HCT116 (cell line): ENCODE results near the gene RNPEPL1. TPM values are rescaled to one million over a fixed set of nuclear protein-coding genes. Genes with fewer than 3 reads are reported as not detected.

Experiments used
- ATAC-seq: fragments of 200-7000 bp; cut with Tn5 transposase; 2 replicates; pipeline ENCODE4 v1.9.1; 2020; ENCODE audit warnings: mild to moderate bottlenecking, moderate library complexity
- BruUV-seq: library from RNA; stranded (reverse); fragments of 400-500 nt; replicated peaks from 2 replicates; lab custom pipeline; 2021; lab: Mats Ljungman, UMichigan
- CTCF ChIA-PET: fragments of 300-600 bp; sonication (Branson Sonifier 250); formaldehyde crosslinking; loops from one replicate; lab custom pipeline; 2021; ENCODE audit warnings: antibody characterized with exemption; lab: Charles Lee
- POLR2A ChIA-PET: fragments of 300-600, 350-600 bp; sonication (Branson Sonifier 250); formaldehyde crosslinking; loops from one replicate; lab custom pipeline; 2021; ENCODE audit warnings: antibody characterized with exemption; lab: Charles Lee
- RAD21 ChIA-PET, 2 experiments: fragments of 300-600 bp; sonication (Branson Sonifier 250); formaldehyde crosslinking; loops; one replicate each; lab custom pipeline; 2023; ENCODE audit warnings: low total read pairs in 2 of 2; ENCODE audit not compliant: uncharacterized antibody in 2 of 2, unreplicated experiment in 2 of 2, low non-redundant PET in 1 of 2; lab: Charles Lee
- DNase-seq: peaks from one replicate; pipeline ENCODE4 v3.0.0-alpha.2; 2010; ENCODE audit warnings: low read depth, low spot score
- H2AFZ ChIP-seq: fragments of 200-600 bp; shearing (Covaris generic), sonication (generic); 2 replicates; pipeline ENCODE4 v1.6.1; 2017; ENCODE audit warnings: low read depth, mixed run types, mixed read lengths, antibody characterized with exemption, low read length; ENCODE audit not compliant: poor library complexity, severe bottlenecking
- H3K27ac ChIP-seq: 2 replicates; pipeline ENCODE4 v1.5.1; 2012; ENCODE audit warnings: low read depth, low read length
- H3K27me3 ChIP-seq: fragments of 200-600 bp; sonication (generic); 2 replicates; pipeline ENCODE4 v1.6.1; 2016; ENCODE audit warnings: mixed run types, low read length, mixed read lengths; ENCODE audit not compliant: insufficient read depth
- H3K36me3 ChIP-seq, 2 experiments: fragments of 200-500 bp in 1 of 2; fragments of 200-600 bp in 1 of 2; sonication (Bioruptor generic) in 1 of 2; sonication (generic) in 1 of 2; 2 replicates each; pipeline versions ENCODE4 v1.5.1 to v1.6.1; 2014 to 2016; ENCODE audit warnings: low read length in 2 of 2, inconsistent platforms in 1 of 2, mixed read lengths in 1 of 2, mixed run types in 1 of 2; ENCODE audit not compliant: insufficient read depth in 2 of 2, control insufficient read depth in 1 of 2
- H3K4me1 ChIP-seq, 2 experiments: fragments of 200-600 bp in 1 of 2; sonication (generic) in 1 of 2; 2 replicates each; pipeline versions ENCODE4 v1.5.1 to v1.6.1; 2012 to 2017; ENCODE audit warnings: low read length in 2 of 2, inconsistent platforms in 1 of 2, mild to moderate bottlenecking in 1 of 2, mixed read lengths in 1 of 2, mixed run types in 1 of 2, moderate library complexity in 1 of 2; ENCODE audit not compliant: insufficient read depth in 2 of 2, control insufficient read depth in 1 of 2
- H3K4me2 ChIP-seq: fragments of 200-600 bp; sonication (generic); 2 replicates; pipeline ENCODE4 v1.6.1; 2017; ENCODE audit warnings: mixed run types, low read length, mixed read lengths
- H3K4me3 ChIP-seq, 2 experiments: fragments of 200-600 bp in 1 of 2; sonication (generic) in 1 of 2; replicated peaks in 1 of 2; 2 replicates each; pipeline ENCODE4 v1.5.1; 2011 to 2016; ENCODE audit warnings: low read length in 2 of 2, control low read depth in 1 of 2, low read depth in 1 of 2, mild to moderate bottlenecking in 1 of 2, mixed read lengths in 1 of 2, mixed run types in 1 of 2
- H3K79me2 ChIP-seq: fragments of 200-600 bp; sonication (generic); 2 replicates; pipeline ENCODE4 v1.6.1; 2017; ENCODE audit warnings: mild to moderate bottlenecking, mixed run types, low read length, moderate library complexity, mixed read lengths; ENCODE audit not compliant: insufficient read depth
- H3K9ac ChIP-seq: fragments of 200-600 bp; sonication (generic); 2 replicates; pipeline ENCODE4 v1.6.1; 2016; ENCODE audit warnings: low read length, mixed read lengths
- H3K9me2 ChIP-seq: fragments of 200-600 bp; sonication (generic), shearing (Covaris generic); 2 replicates; pipeline ENCODE4 v1.6.1; 2017; ENCODE audit warnings: mixed run types, mild to moderate bottlenecking, moderate library complexity; ENCODE audit not compliant: insufficient read depth
- H3K9me3 ChIP-seq, 2 experiments: fragments of 200-500 bp in 1 of 2; fragments of 200-600 bp in 1 of 2; sonication (Bioruptor generic) in 1 of 2; sonication (generic) in 1 of 2; 2 replicates each; pipeline ENCODE4 v1.6.1; 2014 to 2017; ENCODE audit warnings: low read length in 2 of 2, mixed read lengths in 2 of 2, inconsistent platforms in 1 of 2, low read depth in 1 of 2, mild to moderate bottlenecking in 1 of 2, mixed run types in 1 of 2, moderate library complexity in 1 of 2; ENCODE audit not compliant: control insufficient read depth in 1 of 2, insufficient read depth in 1 of 2
- H4K20me1 ChIP-seq: fragments of 200-600 bp; sonication (generic), shearing (Covaris generic); 2 replicates; pipeline ENCODE4 v1.6.1; 2017; ENCODE audit warnings: mixed run types, mild to moderate bottlenecking, moderate library complexity; ENCODE audit not compliant: insufficient read depth
- CBX3 ChIP-seq: IDR thresholded peaks from 2 replicates; pipeline ENCODE4 v1.6.1; 2012; ENCODE audit warnings: low read depth
- CEBPB ChIP-seq: IDR thresholded peaks from 2 replicates; pipeline ENCODE4 v1.6.1; 2012; ENCODE audit warnings: low read depth
- CTCF ChIP-seq, 3 experiments: fragments of 200-600 bp in 1 of 3; sonication (generic) in 1 of 3; IDR thresholded peaks in 2 of 3; conservative IDR thresholded peaks in 1 of 3; 2 replicates each; pipeline ENCODE4 v1.5.1; 2012 to 2017; ENCODE audit warnings: low read depth in 2 of 3, low read length in 2 of 3, antibody characterized with exemption in 1 of 3, borderline replicate concordance in 1 of 3, control low read depth in 1 of 3, mild to moderate bottlenecking in 1 of 3, mixed read lengths in 1 of 3, mixed run types in 1 of 3, moderate library complexity in 1 of 3; ENCODE audit not compliant: insufficient read depth in 1 of 3
- ELF1 ChIP-seq: IDR thresholded peaks from 2 replicates; pipeline ENCODE4 v1.6.1; 2012; ENCODE audit warnings: low read depth, borderline replicate concordance
- EZH2phosphoT487 ChIP-seq: fragments of 200-600 bp; IDR thresholded peaks from 2 replicates; pipeline ENCODE4 v1.6.1; 2018; ENCODE audit warnings: antibody characterized with exemption, borderline replicate concordance
- POLR2A ChIP-seq: IDR thresholded peaks from 2 replicates; pipeline ENCODE4 v1.7.0; 2011; ENCODE audit warnings: borderline replicate concordance; ENCODE audit not compliant: insufficient read depth, insufficient read length; ENCODE audit errors: extremely low read depth
- RAD21 ChIP-seq: IDR thresholded peaks from 2 replicates; pipeline ENCODE4 v1.6.1; 2012; ENCODE audit warnings: low read depth, mild to moderate bottlenecking
- SIN3A ChIP-seq: IDR thresholded peaks from 2 replicates; pipeline ENCODE4 v1.6.1; 2012; ENCODE audit warnings: low read depth
- TCF7L2 ChIP-seq: IDR thresholded peaks from 2 replicates; pipeline ENCODE4 v1.7.0; 2011; ENCODE audit warnings: borderline replicate concordance, inconsistent platforms; ENCODE audit not compliant: insufficient read depth, insufficient read length; ENCODE audit errors: extremely low read depth
- YY1 ChIP-seq: IDR thresholded peaks from 2 replicates; pipeline ENCODE4 v1.6.1; 2011; ENCODE audit warnings: low read length, low read depth, moderate library complexity, mild to moderate bottlenecking; ENCODE audit not compliant: insufficient replicate concordance; ENCODE audit errors: extremely low read depth
- ZNF274 ChIP-seq: fragments of 200-500 bp; sonication (Bioruptor generic); IDR thresholded peaks from 2 replicates; pipeline ENCODE4 v1.6.1; 2014; ENCODE audit warnings: mild to moderate bottlenecking, low read depth, low read length, inconsistent platforms
- intact Hi-C: fragments of 100-400 bp; cut with micrococcal nuclease; formaldehyde crosslinking; loops from 2 replicates; pipeline ENCODE4 v1.10.0; 2022
- total RNA-seq: library from RNA; stranded (reverse); gene quantifications from one replicate; pipeline ENCODE4 v1.2.1, GENCODE V29; 2021; ENCODE audit not compliant: unreplicated experiment
- TF ChIP-seq, protein P1 (sequence below): IDR thresholded peaks from 2 replicates; pipeline ENCODE4 v1.6.1; 2012; ENCODE audit warnings: low read depth

RNPEPL1 gene
- total RNA-seq, 1 experiment from 2014 or later = 49.7 TPM

DNA sequence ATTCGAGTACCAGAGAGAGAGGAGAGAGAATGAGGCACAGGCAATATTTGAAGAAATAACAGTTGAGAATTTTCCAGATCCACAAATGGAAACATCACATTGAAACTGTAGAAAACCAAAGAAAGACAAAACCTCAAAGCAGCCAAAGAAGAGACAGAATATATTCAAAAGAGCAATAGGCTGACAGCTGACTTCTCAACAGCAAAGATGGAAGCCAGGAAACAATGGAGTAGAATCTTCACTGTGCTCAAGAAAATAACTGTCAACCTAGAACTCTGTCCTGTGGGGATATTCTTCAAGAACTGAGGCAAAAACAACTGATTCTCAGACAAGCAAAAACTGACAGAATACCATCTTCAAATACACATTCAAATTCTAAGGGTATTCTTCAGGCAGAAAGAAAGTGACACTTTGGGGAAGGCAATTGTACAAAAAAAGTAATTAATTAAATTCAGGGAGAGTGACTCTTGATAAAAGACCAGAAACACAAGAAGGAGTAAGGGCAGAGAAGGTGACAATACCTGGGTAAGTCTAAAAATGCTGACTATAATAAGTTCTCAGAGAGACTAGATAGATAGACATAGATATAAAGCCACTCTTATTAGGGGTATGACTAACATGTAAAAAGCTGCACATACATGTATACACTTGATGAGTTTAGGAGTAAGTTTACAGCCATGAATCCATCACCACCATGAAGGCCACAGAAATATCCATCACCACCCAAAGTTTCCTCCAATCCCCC, 36.1 kb upstream of the RNPEPL1 start:
- Histone ChIP-seq H3K4me1 (no peaks in the 10 kb centered on the region), H3K4me2 (no peak overlapping the region), H3K36me3 (peaks cover 0 to 12% of the 10 kb centered on the region in 2 experiments; a peak in 2 of 4 replicates), H3K27me3 (no peaks in the 10 kb centered on the region), H3K9me2 (no peaks in the 10 kb centered on the region), H4K20me1 (no peaks in the 10 kb centered on the region), H3K9ac (no peak overlapping the region), H3K27ac (no peak overlapping the region), H3K9me3 (peaks cover 14 to 21% of the 10 kb centered on the region in 2 experiments; a peak in 3 of 4 replicates), H2AFZ (no peak overlapping the region), H3K4me3 (no peak overlapping the region), H3K79me2 (peaks cover 5% of the 10 kb centered on the region)
- POLR2A ChIA-PET = no interaction called here
- no peak for TF ChIP-seq SIN3A
- TF ChIP-seq EZH2phosphoT487 = no peak
- TF ChIP-seq RAD21 = no peak
- TF ChIP-seq CBX3 = peak; percentile 81; the same call in 1 of the 2 replicates
- DNase-seq (no peak), ATAC-seq (no peak)
- intact Hi-C loops = no loop called here
- RAD21 ChIA-PET = no interaction called here
- CTCF ChIA-PET = no interaction called here
- no TSS peak for BruUV-seq

DNA sequence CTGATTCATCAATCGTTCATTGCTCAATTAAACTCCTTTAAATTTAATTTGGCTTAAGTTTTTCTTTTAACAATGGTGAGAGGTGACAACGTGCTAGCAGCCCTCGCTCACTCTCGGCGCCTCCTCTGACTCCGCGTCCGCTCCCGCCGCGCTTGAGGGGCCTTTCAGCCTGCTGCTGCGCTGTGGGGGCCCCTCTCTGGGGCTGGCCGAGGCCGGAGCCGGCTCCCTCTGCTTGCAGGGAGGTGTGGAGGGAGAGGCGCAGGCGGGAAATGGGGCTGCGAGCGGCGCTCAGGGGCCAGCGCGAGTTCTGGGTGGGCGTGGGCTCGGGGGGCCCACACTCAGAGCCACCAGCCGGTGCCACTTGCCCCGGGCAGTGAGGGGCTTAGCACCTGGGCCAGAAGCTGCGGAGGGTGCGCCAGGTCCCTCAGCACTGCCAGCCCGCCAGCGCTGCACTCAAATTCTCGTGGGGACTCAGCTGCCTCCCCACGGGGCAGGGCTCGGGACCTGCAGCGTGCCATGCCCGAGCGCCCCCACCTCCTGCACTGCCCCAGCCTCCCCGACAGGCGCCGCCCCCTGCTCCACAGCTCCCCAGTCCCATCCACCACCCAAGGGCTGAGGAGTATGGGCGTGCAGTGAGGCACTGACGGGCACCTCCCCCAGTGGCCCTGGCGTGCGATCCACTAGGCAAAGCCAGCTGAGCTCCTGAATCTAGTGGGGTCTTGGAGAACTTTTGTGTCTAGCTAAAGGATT, 30.1 kb upstream of the RNPEPL1 start:
- H3K27ac ChIP-seq = no peak overlapping the region
- no peak overlapping the region for H3K9ac ChIP-seq
- RAD21 ChIA-PET = no interaction called here
- H3K4me2 ChIP-seq = no peak overlapping the region
- H3K79me2 ChIP-seq = peaks cover 5% of the 10 kb centered on the region
- H3K9me2 ChIP-seq = no peaks in the 10 kb centered on the region
- H2AFZ ChIP-seq = no peak overlapping the region
- peaks cover 2 to 20% of the 10 kb centered on the region in 2 experiments; a peak in 2 of 4 replicates for H3K36me3 ChIP-seq
- H3K4me1 ChIP-seq = no peaks in the 10 kb centered on the region
- H4K20me1 ChIP-seq = no peaks in the 10 kb centered on the region
- peaks cover 6 to 12% of the 10 kb centered on the region in 2 experiments; a peak in 2 of 4 replicates for H3K9me3 ChIP-seq
- H3K4me3 ChIP-seq = no peak overlapping the region
- no peak for DNase-seq
- ATAC-seq = no peak
- intact Hi-C loops = no loop called here
- CTCF ChIA-PET = no interaction called here
- POLR2A ChIA-PET = no interaction called here
- BruUV-seq = no TSS peak
- no peaks in the 10 kb centered on the region for H3K27me3 ChIP-seq
- TF ChIP-seq CEBPB (no peak), TCF7L2 (no peak), POLR2A (no peak), ZNF274 (no peak), RAD21 (no peak), ELF1 (no peak), YY1 (no peak), CBX3 (no peak), CTCF (IDR thresholded peaks at IDR 0.05 in 2 of 3, conservative IDR thresholded peaks at IDR 0.05 in 1 of 3; ENCODE audit: borderline replicate concordance in 1 of 3, insufficient read depth in 1 of 3, low read depth in 2 of 3, low read length in 2 of 3) (no peak), SIN3A (no peak)
- TF ChIP-seq, protein P1, sequence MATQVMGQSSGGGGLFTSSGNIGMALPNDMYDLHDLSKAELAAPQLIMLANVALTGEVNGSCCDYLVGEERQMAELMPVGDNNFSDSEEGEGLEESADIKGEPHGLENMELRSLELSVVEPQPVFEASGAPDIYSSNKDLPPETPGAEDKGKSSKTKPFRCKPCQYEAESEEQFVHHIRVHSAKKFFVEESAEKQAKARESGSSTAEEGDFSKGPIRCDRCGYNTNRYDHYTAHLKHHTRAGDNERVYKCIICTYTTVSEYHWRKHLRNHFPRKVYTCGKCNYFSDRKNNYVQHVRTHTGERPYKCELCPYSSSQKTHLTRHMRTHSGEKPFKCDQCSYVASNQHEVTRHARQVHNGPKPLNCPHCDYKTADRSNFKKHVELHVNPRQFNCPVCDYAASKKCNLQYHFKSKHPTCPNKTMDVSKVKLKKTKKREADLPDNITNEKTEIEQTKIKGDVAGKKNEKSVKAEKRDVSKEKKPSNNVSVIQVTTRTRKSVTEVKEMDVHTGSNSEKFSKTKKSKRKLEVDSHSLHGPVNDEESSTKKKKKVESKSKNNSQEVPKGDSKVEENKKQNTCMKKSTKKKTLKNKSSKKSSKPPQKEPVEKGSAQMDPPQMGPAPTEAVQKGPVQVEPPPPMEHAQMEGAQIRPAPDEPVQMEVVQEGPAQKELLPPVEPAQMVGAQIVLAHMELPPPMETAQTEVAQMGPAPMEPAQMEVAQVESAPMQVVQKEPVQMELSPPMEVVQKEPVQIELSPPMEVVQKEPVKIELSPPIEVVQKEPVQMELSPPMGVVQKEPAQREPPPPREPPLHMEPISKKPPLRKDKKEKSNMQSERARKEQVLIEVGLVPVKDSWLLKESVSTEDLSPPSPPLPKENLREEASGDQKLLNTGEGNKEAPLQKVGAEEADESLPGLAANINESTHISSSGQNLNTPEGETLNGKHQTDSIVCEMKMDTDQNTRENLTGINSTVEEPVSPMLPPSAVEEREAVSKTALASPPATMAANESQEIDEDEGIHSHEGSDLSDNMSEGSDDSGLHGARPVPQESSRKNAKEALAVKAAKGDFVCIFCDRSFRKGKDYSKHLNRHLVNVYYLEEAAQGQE = no peak
